ENCODE data around the gene TAF1C. TPM values are rescaled to one million over a fixed set of nuclear protein-coding genes. Genes with fewer than 3 reads are reported as not detected.

The TAF1C gene
- total RNA-seq, 2 donors from 2014 or later, result 92.0 to 99.8 TPM

DNA sequence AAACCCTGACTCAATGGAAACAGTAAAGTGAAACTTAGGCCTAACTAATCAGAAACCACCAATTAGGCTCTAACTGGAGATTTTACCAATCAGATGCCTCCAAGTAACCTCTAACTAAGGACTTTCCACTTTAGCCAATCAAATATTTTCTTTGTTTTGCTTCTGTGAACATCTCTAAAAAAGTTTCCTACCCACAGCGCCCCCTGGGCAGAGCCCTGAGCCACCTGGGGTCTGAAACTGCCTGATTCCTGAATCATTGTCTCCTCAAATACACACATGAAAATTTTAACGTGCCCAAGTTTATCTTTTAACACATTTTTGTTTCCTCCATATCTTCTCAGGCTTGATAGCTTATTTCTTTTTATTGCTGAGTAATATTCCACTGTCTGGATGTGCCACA is 23.1 kb upstream of the TAF1C start:
- Mint-ChIP-seq H3K4me3 (no peak overlapping the region), H3K36me3 (ENCODE audit: low read depth) (no peaks in the 10 kb centered on the region), H3K27ac (no peak overlapping the region), H3K9me3 (no peaks in the 10 kb centered on the region), H3K4me1 (peaks cover 19% of the 10 kb centered on the region), H3K27me3 (ENCODE audit: insufficient read depth) (no peaks in the 10 kb centered on the region)
- H3K36me3 ChIP-seq (ENCODE audit: control insufficient read depth, insufficient read depth, low read length), result no peaks in the 10 kb centered on the region
- TF ChIP-seq, protein P1, sequence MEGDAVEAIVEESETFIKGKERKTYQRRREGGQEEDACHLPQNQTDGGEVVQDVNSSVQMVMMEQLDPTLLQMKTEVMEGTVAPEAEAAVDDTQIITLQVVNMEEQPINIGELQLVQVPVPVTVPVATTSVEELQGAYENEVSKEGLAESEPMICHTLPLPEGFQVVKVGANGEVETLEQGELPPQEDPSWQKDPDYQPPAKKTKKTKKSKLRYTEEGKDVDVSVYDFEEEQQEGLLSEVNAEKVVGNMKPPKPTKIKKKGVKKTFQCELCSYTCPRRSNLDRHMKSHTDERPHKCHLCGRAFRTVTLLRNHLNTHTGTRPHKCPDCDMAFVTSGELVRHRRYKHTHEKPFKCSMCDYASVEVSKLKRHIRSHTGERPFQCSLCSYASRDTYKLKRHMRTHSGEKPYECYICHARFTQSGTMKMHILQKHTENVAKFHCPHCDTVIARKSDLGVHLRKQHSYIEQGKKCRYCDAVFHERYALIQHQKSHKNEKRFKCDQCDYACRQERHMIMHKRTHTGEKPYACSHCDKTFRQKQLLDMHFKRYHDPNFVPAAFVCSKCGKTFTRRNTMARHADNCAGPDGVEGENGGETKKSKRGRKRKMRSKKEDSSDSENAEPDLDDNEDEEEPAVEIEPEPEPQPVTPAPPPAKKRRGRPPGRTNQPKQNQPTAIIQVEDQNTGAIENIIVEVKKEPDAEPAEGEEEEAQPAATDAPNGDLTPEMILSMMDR (conservative IDR thresholded peaks at IDR 0.05), result peak; percentile 38
- WGBS, 2 experiments (ENCODE audit: insufficient coverage in 1 of 2, insufficient read length in 1 of 2), result 71 to 82% methylated on average over 2 of the region's 2 CpGs
- H3K4me1 ChIP-seq (ENCODE audit: control insufficient read depth, insufficient read depth, low read length), result peaks cover 22% of the 10 kb centered on the region
- DNase-seq, result no peak
- H3K27me3 ChIP-seq (ENCODE audit: control insufficient read depth, insufficient read depth, low read length, poor library complexity, severe bottlenecking), result no peaks in the 10 kb centered on the region
- H3K27ac ChIP-seq (ENCODE audit: low read depth, low read length), result no peak overlapping the region
- H3K4me3 ChIP-seq (ENCODE audit: low read length), result no peak overlapping the region
- H3K9me3 ChIP-seq (ENCODE audit: control insufficient read depth, low read length), result no peaks in the 10 kb centered on the region
- no peak overlapping the region for H3K9ac ChIP-seq (ENCODE audit: extremely low read depth, low read length, poor library complexity, severe bottlenecking)

GRCh38 chr16:84207879-84208278 is 21.0 kb upstream of the TAF1C start:
- H3K27me3 Mint-ChIP-seq (ENCODE audit: insufficient read depth), result no peaks in the 10 kb centered on the region
- TF ChIP-seq, protein P1 (conservative IDR thresholded peaks at IDR 0.05), result peak; percentile 12
- H3K4me1 ChIP-seq (ENCODE audit: control insufficient read depth, insufficient read depth, low read length), result peaks cover 22% of the 10 kb centered on the region
- peak overlapping the region; percentile 64 for H3K27ac Mint-ChIP-seq
- H3K36me3 Mint-ChIP-seq (ENCODE audit: low read depth), result no peaks in the 10 kb centered on the region
- DNase-seq, result peak; percentile 63
- WGBS, 2 experiments (ENCODE audit: insufficient coverage in 1 of 2, insufficient read length in 1 of 2), result 66 to 81% methylated on average over 8 of the region's 8 CpGs
- H3K9ac ChIP-seq (ENCODE audit: extremely low read depth, low read length, poor library complexity, severe bottlenecking), result no peak overlapping the region
- peaks cover 4% of the 10 kb centered on the region for H3K9me3 Mint-ChIP-seq
- H3K27me3 ChIP-seq (ENCODE audit: control insufficient read depth, insufficient read depth, low read length, poor library complexity, severe bottlenecking), result no peaks in the 10 kb centered on the region
- H3K27ac ChIP-seq (ENCODE audit: low read depth, low read length), result no peak overlapping the region
- H3K4me3 ChIP-seq (ENCODE audit: low read length), result no peak overlapping the region
- H3K4me1 Mint-ChIP-seq, result peaks cover 19% of the 10 kb centered on the region
- H3K9me3 ChIP-seq (ENCODE audit: control insufficient read depth, low read length), result no peaks in the 10 kb centered on the region
- no peak overlapping the region for H3K4me3 Mint-ChIP-seq
- H3K36me3 ChIP-seq (ENCODE audit: control insufficient read depth, insufficient read depth, low read length), result no peaks in the 10 kb centered on the region

DNA sequence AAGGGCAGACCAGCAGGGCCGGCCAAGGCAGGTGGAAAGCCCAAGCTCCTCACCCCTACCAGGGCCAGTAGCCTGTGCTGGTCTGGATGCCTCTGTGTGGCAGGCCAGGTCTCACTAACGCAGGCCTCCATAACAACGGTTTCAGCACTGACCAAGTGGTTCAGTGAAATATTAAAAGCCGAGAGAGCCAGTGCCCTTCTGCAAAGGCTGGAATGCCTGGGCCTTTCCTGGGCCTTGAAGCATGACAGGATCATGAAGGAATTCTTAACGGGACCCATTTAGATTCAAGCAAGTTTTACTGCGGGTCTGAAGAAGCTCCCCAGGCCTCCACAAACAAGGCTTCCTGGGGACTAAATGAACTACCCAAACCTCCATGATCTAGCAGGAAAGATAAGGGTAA is 20.4 kb upstream of the TAF1C start:
- Histone ChIP-seq H3K9ac (ENCODE audit: extremely low read depth, low read length, poor library complexity, severe bottlenecking) (no peak overlapping the region), H3K27ac (ENCODE audit: low read depth, low read length) (no peak overlapping the region), H3K27me3 (ENCODE audit: control insufficient read depth, insufficient read depth, low read length, poor library complexity, severe bottlenecking) (no peaks in the 10 kb centered on the region), H3K4me1 (ENCODE audit: control insufficient read depth, insufficient read depth, low read length) (peaks cover 22% of the 10 kb centered on the region), H3K9me3 (ENCODE audit: control insufficient read depth, low read length) (no peaks in the 10 kb centered on the region), H3K4me3 (ENCODE audit: low read length) (no peak overlapping the region), H3K36me3 (ENCODE audit: control insufficient read depth, insufficient read depth, low read length) (no peaks in the 10 kb centered on the region)
- TF ChIP-seq, protein P1 (conservative IDR thresholded peaks at IDR 0.05), result no peak
- Mint-ChIP-seq H3K27me3 (ENCODE audit: insufficient read depth) (no peaks in the 10 kb centered on the region), H3K4me3 (no peak overlapping the region), H3K9me3 (peaks cover 4% of the 10 kb centered on the region), H3K27ac (peak overlapping the region; percentile 68), H3K4me1 (peaks cover 19% of the 10 kb centered on the region), H3K36me3 (ENCODE audit: low read depth) (no peaks in the 10 kb centered on the region)
- 57 to 77% methylated on average over 4 to 6 of the region's 6 CpGs for WGBS, 2 experiments (ENCODE audit: insufficient coverage in 1 of 2, insufficient read length in 1 of 2)
- DNase-seq, result no peak
